ENCODE data around the gene HDAC4. TPM values are rescaled to one million over a fixed set of nuclear protein-coding genes. Genes with fewer than 3 reads are reported as not detected.

HDAC4 gene
- total and polyA plus RNA-seq, 2 experiments from 2014 or later: 8.1 to 41.8 TPM

DNA sequence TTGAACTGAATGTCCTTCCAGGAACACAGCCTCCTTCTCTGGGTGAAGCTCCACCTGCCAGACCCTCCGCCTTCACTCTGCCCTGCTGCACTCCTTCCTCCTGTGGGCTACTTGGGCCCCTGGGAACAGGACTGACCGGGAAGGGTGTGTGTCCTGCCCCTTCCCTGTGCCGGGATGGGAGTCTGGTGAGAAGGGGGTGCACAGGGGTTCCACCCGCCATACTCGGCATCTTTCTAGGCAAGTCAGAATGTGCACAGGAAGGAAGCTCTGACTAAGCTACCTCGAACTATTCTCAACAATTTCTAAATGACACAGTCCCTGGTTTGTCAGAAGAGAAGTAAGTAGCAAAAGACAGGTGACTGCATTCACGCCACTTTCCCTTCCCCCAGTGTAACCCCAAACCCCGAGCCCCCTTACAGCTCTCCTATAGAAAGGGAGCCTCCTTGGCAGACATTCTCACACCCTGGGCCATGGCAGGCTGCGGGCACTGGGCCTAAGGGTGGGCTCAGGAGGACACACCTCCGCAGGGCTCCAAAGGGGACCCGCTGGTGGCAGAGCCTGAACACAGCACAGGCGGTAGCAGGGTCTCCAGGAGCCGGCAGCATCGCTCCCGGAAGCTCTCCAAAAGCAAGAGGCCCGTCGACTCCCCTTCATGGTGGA is 184.1 kb downstream of the HDAC4 start:
- no peak overlapping the region for H3K4me3 Mint-ChIP-seq
- H3F3A ChIP-seq (replicated peaks; ENCODE audit: low read depth): no peaks in the 10 kb centered on the region

GRCh38 chr2:239215988-239216613 is 184.7 kb downstream of the HDAC4 start:
- Histone ChIP-seq H3K27ac (ENCODE audit: low read depth) (no peak overlapping the region), H3K79me2 (replicated peaks; ENCODE audit: insufficient read depth) (peaks cover 77% of the 10 kb centered on the region), H3F3A (replicated peaks; ENCODE audit: low read depth) (no peaks in the 10 kb centered on the region), H3K27me3 (ENCODE audit: insufficient read depth) (no peaks in the 10 kb centered on the region), H3K9me2 (ENCODE audit: insufficient read depth) (no peaks in the 10 kb centered on the region), H3K4me2 (no peak overlapping the region), H4K20me1 (replicated peaks; ENCODE audit: insufficient read depth) (peaks cover 14% of the 10 kb centered on the region), H3K36me3 (ENCODE audit: insufficient read depth) (no peaks in the 10 kb centered on the region), H3K4me3 (no peak overlapping the region), H2AFZ (no peak overlapping the region), H3K4me1 (ENCODE audit: insufficient read depth) (peaks cover 17% of the 10 kb centered on the region)
- Mint-ChIP-seq H3K4me1 (peaks cover 55% of the 10 kb centered on the region), H3K36me3 (ENCODE audit: low read depth) (no peaks in the 10 kb centered on the region), H3K27me3 (ENCODE audit: insufficient read depth, low read depth, poor library complexity) (peaks cover 7% of the 10 kb centered on the region), H3K27ac (no peak overlapping the region; the same call in 1 of the 2 replicates), H3K4me3 (no peak overlapping the region), H3K9me3 (no peaks in the 10 kb centered on the region; the same call in 2 of the 3 replicates)
- ATAC-seq (no peak), DNase-seq (ENCODE audit: low spot score) (no peak)
- TF ChIP-seq, protein P1, sequence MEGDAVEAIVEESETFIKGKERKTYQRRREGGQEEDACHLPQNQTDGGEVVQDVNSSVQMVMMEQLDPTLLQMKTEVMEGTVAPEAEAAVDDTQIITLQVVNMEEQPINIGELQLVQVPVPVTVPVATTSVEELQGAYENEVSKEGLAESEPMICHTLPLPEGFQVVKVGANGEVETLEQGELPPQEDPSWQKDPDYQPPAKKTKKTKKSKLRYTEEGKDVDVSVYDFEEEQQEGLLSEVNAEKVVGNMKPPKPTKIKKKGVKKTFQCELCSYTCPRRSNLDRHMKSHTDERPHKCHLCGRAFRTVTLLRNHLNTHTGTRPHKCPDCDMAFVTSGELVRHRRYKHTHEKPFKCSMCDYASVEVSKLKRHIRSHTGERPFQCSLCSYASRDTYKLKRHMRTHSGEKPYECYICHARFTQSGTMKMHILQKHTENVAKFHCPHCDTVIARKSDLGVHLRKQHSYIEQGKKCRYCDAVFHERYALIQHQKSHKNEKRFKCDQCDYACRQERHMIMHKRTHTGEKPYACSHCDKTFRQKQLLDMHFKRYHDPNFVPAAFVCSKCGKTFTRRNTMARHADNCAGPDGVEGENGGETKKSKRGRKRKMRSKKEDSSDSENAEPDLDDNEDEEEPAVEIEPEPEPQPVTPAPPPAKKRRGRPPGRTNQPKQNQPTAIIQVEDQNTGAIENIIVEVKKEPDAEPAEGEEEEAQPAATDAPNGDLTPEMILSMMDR (conservative IDR thresholded peaks at IDR 0.05; ENCODE audit: low read depth in 2 of 2): no peak
- TF ChIP-seq ZNF331 (CRISPR knock-in tag; IDR thresholded peaks at IDR 0.05; ENCODE audit: low read depth): no peak
- no peak for TF ChIP-seq NANOG (IDR thresholded peaks at IDR 0.05; ENCODE audit: borderline replicate concordance)
- TF ChIP-seq EZH2phosphoT487 (IDR thresholded peaks at IDR 0.05; ENCODE audit: unreplicated experiment): no peak
- no peak for TF ChIP-seq REST (IDR thresholded peaks at IDR 0.05; ENCODE audit: unreplicated experiment)
- TF ChIP-seq STAT1 (IDR thresholded peaks at IDR 0.05; ENCODE audit: unreplicated experiment): no peak
- TF ChIP-seq JUNB (IDR thresholded peaks at IDR 0.05; ENCODE audit: unreplicated experiment): no peak
- no peak for TF ChIP-seq POLR2AphosphoS5 (IDR thresholded peaks at IDR 0.05; ENCODE audit: low read depth)
- no peak for TF ChIP-seq EZH2 (IDR thresholded peaks at IDR 0.05; ENCODE audit: low read depth, unreplicated experiment)
- TF ChIP-seq ETS1 (IDR thresholded peaks at IDR 0.05): no peak
- TF ChIP-seq CREB1 (CRISPR knock-in tag; IDR thresholded peaks at IDR 0.05; ENCODE audit: low read depth): no peak
- no peak for TF ChIP-seq ZNF114 (CRISPR knock-in tag; IDR thresholded peaks at IDR 0.05)

More for the DNA sequence above, 184.1 kb downstream of the HDAC4 start:
- no peaks in the 10 kb centered on the region for H3K36me3 ChIP-seq (ENCODE audit: insufficient read depth)
- H3K4me1 ChIP-seq (ENCODE audit: insufficient read depth): peaks cover 14% of the 10 kb centered on the region
- peaks cover 10% of the 10 kb centered on the region for H3K27me3 Mint-ChIP-seq (ENCODE audit: insufficient read depth, low read depth, poor library complexity)
- H4K20me1 ChIP-seq (replicated peaks; ENCODE audit: insufficient read depth): peaks cover 14% of the 10 kb centered on the region
- DNase-seq (ENCODE audit: low spot score) (no peak), ATAC-seq (no peak)
- no peaks in the 10 kb centered on the region for H3K36me3 Mint-ChIP-seq (ENCODE audit: low read depth)
- no peak overlapping the region for H3K27ac ChIP-seq (ENCODE audit: low read depth)
- H3K79me2 ChIP-seq (replicated peaks; ENCODE audit: insufficient read depth): peaks cover 77% of the 10 kb centered on the region
- H3K9me3 Mint-ChIP-seq: no peaks in the 10 kb centered on the region; the same call in 2 of the 3 replicates
- H3K4me2 ChIP-seq: no peak overlapping the region
- H3K9me2 ChIP-seq (ENCODE audit: insufficient read depth): no peaks in the 10 kb centered on the region
- TF ChIP-seq ETS1 (IDR thresholded peaks at IDR 0.05): no peak
- no peak overlapping the region for H2AFZ ChIP-seq
- no peak overlapping the region; the same call in 1 of the 2 replicates for H3K27ac Mint-ChIP-seq
- H3K4me1 Mint-ChIP-seq: peaks cover 54% of the 10 kb centered on the region
- no peak overlapping the region for H3K4me3 ChIP-seq
- H3K27me3 ChIP-seq (ENCODE audit: insufficient read depth): no peaks in the 10 kb centered on the region

Data from GM23338 (cell line).